IPS-20b (cell line): ENCODE data around the gene FBLN2.

Source experiments
- H3K27ac ChIP-seq: one replicate; pipeline ENCODE4 v1.5.1; 2013; ENCODE audit warnings: low read length
- H3K27me3 ChIP-seq: 2 replicates; pipeline ENCODE4 v1.6.1; 2013; ENCODE audit warnings: mild to moderate bottlenecking, low read length, inconsistent platforms; ENCODE audit not compliant: insufficient read depth
- H3K36me3 ChIP-seq: 2 replicates; pipeline ENCODE4 v1.6.1; 2013; ENCODE audit warnings: low read depth, mild to moderate bottlenecking, inconsistent platforms, low read length, moderate library complexity; ENCODE audit not compliant: insufficient read depth
- H3K4me1 ChIP-seq: 2 replicates; pipeline ENCODE4 v1.6.1; 2013; ENCODE audit warnings: mild to moderate bottlenecking, control low read depth, inconsistent platforms, low read length, moderate library complexity; ENCODE audit not compliant: insufficient read depth
- H3K4me3 ChIP-seq: 2 replicates; pipeline ENCODE4 v1.5.1; 2013; ENCODE audit warnings: mild to moderate bottlenecking, low read length, inconsistent platforms
- H3K9ac ChIP-seq: 2 replicates; pipeline ENCODE4 v1.6.1; 2013; ENCODE audit warnings: low read depth, mild to moderate bottlenecking, inconsistent platforms, low read length, moderate library complexity
- H3K9me3 ChIP-seq: 2 replicates; pipeline ENCODE4 v1.6.1; 2013; ENCODE audit warnings: mild to moderate bottlenecking, low read depth, low read length, inconsistent platforms; ENCODE audit not compliant: insufficient read depth

Gene FBLN2

DNA sequence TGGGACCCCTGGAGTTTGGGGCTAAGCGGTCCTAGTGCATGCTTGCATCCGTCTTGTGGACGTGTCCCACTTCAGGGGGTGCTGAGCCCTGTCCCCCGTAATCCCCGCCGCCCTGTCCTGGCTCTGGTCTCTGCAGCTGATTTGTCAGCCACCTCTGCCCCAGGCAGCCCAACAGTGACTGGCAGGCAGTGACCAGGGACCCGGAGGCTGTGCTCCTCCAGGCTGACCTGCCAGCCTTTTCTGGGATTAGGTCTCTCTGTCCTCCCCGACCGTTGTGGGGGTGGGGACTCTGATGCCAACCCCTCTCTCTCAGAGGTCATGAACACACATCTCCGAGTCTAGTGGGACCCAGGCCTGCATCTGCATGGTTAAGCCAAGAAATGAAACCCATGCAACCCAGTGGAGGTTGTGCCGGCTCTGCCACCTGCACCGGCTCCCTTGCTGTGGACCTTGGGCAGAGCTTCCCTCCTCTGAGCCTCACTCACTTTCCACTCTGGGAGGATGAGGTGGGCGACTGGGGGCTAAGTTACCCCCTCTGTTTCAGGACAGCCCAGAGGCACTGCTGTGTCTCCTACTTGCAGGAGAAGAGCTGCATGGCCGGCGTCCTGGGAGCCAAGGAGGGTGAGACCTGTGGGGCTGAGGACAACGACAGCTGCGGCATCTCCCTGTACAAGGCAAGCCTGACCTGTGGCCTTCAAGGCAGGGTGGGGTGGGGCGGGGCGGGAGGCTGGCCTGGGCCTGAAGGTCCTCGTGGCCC is 60.2 kb downstream of the FBLN2 start:
- no peaks in the 10 kb centered on the region for H3K9me3 ChIP-seq
- H3K4me3 ChIP-seq: no peak overlapping the region
- no peaks in the 10 kb centered on the region for H3K4me1 ChIP-seq
- no peaks in the 10 kb centered on the region for H3K27me3 ChIP-seq
- H3K9ac ChIP-seq: no peak overlapping the region
- H3K36me3 ChIP-seq: no peaks in the 10 kb centered on the region
- H3K27ac ChIP-seq: no peak overlapping the region

DNA sequence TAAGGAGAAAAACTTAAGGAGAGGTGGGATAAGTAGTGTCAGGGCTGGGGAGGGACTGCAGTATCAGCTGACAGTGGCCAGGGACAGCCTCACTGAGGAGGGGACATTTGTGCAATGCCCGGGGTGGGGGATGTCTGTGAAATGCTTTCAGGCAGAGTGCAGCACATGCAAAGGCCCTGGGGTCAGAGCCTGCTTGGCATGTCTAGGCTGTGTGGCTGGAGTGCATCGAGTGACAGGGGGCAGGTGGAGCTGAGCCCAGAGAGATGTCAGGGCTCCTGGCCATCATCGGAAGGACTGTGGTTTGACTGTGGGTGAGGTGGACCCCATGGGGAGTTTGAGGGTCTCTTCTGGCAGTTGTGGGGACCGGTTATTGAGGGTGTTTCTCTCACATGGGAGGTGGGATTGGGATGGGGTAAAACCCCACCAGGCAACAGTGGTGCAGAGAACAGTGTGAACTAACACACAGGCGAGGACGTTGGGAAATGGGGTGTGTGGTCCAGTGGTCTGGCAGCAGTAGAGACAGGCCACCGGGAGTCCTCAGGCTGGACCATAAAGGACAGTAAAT is 61.2 kb downstream of the FBLN2 start:
- no peaks in the 10 kb centered on the region for H3K36me3 ChIP-seq
- H3K4me3 ChIP-seq: no peak overlapping the region
- H3K9ac ChIP-seq: no peak overlapping the region
- H3K27ac ChIP-seq: no peak overlapping the region
- no peaks in the 10 kb centered on the region for H3K27me3 ChIP-seq
- no peaks in the 10 kb centered on the region for H3K4me1 ChIP-seq
- H3K9me3 ChIP-seq: no peaks in the 10 kb centered on the region

DNA sequence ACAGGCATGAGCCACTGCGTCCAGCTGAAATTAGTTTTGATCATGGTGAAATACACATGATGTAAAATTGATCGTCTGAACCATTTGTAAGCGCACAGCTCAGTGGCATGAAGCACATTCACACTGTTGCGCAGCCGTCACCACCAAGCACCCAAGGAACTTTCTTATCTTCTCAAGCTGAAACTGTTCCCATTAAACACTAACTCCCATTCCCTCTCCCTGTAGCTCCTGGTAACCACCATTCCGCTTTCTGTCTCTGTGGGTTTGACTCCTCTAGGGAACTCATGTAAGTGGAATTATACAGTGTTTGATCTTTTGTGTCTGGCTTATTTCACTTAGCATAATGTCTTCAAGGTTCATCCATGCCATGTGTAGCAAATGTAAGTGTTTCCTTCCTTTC is 62.3 kb downstream of the FBLN2 start:
- no peak overlapping the region for H3K4me3 ChIP-seq
- no peak overlapping the region for H3K27ac ChIP-seq
- H3K9me3 ChIP-seq: no peaks in the 10 kb centered on the region
- H3K4me1 ChIP-seq: no peaks in the 10 kb centered on the region
- no peaks in the 10 kb centered on the region for H3K27me3 ChIP-seq
- H3K36me3 ChIP-seq: no peaks in the 10 kb centered on the region
- no peak overlapping the region for H3K9ac ChIP-seq

DNA sequence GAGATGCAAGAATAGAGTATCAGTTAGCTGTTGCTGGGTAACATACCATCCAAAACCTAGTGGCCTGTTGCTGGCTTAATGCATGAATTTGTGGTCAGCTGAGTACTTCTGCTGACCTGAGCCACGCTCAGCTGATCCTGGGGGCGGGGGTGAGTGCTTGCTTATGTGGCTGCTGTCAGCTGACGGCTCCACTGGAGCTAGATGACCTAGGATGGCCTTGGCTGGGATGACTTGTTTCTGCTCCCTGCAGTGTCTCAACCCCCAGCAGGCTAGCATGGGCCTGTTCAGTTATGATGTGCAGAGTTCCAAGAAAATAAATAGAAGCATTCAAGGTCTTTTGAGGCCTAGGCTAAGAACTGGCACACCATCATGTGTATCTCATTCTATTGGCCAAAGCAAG is 63.9 kb downstream of the FBLN2 start:
- no peaks in the 10 kb centered on the region for H3K27me3 ChIP-seq
- H3K9me3 ChIP-seq: no peaks in the 10 kb centered on the region
- no peaks in the 10 kb centered on the region for H3K4me1 ChIP-seq
- no peak overlapping the region for H3K27ac ChIP-seq
- no peak overlapping the region for H3K9ac ChIP-seq
- no peaks in the 10 kb centered on the region for H3K36me3 ChIP-seq
- no peak overlapping the region for H3K4me3 ChIP-seq

DNA sequence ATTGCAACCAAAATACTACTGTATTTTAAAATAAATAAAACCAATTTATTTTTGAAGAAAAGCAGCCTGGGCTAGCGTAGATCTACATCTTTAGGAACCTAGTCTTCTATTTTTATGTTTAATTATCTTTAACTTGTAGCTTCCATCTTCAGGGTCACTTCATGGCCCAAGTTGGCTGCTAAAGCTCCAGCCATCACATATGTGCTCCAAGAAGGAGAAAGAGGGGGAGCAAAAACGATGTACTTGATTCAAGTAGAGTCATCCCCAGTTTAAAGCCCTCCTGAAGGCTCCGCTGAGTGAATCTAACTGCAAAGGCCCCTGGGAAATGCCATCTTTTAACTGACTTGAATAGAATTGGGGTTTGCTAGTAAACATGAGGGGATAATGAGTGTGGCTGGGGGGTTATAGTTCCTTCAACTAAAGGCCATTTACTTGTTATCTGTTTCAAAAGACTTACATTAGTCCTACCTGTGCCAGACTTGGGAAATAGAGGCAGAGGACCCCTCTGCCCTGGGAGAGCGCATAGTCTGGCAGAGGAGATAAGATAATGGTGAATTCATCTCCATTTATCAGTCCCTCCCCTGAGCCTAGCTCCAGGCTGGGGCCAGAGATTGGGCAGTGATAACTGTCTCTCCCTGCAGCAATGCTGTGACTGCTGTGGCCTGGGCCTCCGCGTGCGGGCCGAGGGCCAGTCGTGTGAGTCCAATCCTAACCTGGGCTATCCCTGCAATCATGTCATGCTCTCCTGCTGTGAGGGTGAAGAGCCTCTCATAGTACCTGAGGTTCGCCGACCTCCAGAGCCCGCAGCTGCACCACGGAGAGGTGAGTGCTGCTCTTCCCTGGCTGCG is 64.6 kb downstream of the FBLN2 start:
- no peak overlapping the region for H3K9ac ChIP-seq
- no peaks in the 10 kb centered on the region for H3K36me3 ChIP-seq
- no peaks in the 10 kb centered on the region for H3K27me3 ChIP-seq
- H3K4me3 ChIP-seq: no peak overlapping the region
- no peaks in the 10 kb centered on the region for H3K4me1 ChIP-seq
- H3K27ac ChIP-seq: no peak overlapping the region
- no peaks in the 10 kb centered on the region for H3K9me3 ChIP-seq

DNA sequence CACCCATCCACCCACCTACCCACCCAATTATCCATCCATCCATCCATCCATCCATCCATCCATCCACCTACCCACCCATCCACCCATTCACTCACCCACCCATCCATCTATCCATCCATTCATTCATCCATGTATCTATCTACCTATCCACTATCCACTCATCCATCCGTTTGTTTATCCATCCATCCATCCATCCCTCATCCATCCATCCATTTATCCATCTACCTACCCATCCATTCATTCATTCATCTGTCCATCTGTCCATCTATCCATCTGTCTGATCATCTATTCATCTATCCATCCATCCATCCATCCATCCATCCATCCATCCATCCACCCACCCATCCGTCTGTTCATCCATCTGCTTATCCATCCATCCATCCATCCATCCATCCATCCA is 65.7 kb downstream of the FBLN2 start:
- no peak overlapping the region for H3K27ac ChIP-seq
- no peaks in the 10 kb centered on the region for H3K4me1 ChIP-seq
- no peaks in the 10 kb centered on the region for H3K9me3 ChIP-seq
- H3K4me3 ChIP-seq: no peak overlapping the region
- H3K36me3 ChIP-seq: no peaks in the 10 kb centered on the region
- H3K27me3 ChIP-seq: no peaks in the 10 kb centered on the region
- H3K9ac ChIP-seq: no peak overlapping the region

DNA sequence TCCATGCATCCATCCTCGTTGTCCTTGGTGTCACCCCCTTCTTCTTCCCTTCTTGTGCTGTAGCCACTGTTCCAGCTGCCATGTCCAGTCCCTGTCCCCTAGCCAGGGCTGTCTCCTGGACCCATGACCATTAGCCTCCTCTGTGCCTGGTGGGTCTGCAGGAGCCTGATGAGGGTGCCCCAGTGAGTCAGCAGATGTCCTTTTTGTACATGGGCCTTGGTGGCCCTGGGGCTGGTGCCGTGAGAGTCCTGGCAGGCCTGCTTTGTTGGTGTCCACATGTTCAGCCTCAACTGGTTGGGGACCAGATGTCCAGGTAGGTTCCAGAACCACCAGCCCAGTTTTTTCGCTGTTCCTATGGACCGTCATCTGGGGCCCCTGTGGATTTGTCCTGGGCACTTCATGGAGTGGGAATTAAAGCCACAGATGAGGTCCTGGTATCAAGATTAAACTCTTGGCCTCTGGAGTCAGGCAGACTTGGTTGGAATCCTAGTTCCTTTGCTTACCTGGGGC is 66.1 kb downstream of the FBLN2 start:
- no peaks in the 10 kb centered on the region for H3K9me3 ChIP-seq
- no peaks in the 10 kb centered on the region for H3K27me3 ChIP-seq
- H3K36me3 ChIP-seq: no peaks in the 10 kb centered on the region
- no peak overlapping the region for H3K9ac ChIP-seq
- no peak overlapping the region for H3K4me3 ChIP-seq
- no peak overlapping the region for H3K27ac ChIP-seq
- H3K4me1 ChIP-seq: no peaks in the 10 kb centered on the region

DNA sequence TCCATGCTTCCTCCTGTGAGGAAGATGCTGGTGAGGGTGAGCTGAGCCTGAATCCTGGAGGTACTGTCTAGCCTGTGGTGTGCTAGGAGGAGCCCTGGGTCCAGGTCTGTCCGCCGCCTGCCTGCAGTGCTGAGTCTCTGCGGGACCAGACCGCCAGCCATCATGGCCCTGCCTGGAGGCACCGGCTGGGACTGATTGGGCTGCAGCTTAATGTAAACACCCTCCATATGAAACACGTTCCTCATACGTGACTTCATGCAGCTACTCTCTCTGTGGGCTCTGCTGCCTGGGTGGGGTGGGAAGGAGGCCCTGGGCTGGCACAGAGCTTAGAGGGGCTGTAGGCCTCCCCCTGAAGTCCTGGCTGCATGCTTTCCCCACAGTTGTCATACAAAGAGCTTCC is 67.4 kb downstream of the FBLN2 start:
- H3K4me1 ChIP-seq: no peaks in the 10 kb centered on the region
- H3K4me3 ChIP-seq: no peak overlapping the region
- no peak overlapping the region for H3K27ac ChIP-seq
- H3K9me3 ChIP-seq: no peaks in the 10 kb centered on the region
- H3K27me3 ChIP-seq: no peaks in the 10 kb centered on the region
- H3K9ac ChIP-seq: no peak overlapping the region
- H3K36me3 ChIP-seq: no peaks in the 10 kb centered on the region

DNA sequence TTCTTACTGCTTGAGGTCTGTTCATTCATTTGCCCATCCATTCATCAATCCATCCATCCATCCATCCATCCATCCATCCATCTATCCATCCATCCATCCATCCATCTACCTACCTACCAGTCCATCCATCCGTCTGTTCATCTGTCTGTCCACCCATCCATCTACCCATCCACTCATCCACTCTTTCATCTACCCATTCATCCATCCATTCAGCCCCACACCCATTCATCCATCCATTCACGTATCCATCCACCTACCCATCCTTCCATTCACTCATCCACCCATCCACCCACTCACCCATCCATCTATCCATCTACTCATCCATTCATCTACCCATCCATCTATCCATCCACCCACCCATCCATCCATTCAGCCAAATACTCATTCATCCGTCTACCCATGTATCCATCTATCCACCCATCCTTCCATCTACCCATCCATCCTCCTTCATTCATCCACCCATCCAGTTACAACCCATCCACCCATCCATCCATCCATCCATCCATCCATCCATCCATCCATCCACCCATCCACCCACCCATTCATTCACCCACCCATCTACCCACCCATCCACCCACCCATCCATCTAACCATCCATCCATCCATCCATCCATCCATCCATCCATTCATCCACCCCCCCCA is 68.3 kb downstream of the FBLN2 start:
- no peak overlapping the region for H3K27ac ChIP-seq
- H3K36me3 ChIP-seq: no peaks in the 10 kb centered on the region
- no peak overlapping the region for H3K9ac ChIP-seq
- no peaks in the 10 kb centered on the region for H3K9me3 ChIP-seq
- no peaks in the 10 kb centered on the region for H3K4me1 ChIP-seq
- H3K4me3 ChIP-seq: no peak overlapping the region
- H3K27me3 ChIP-seq: no peaks in the 10 kb centered on the region

DNA sequence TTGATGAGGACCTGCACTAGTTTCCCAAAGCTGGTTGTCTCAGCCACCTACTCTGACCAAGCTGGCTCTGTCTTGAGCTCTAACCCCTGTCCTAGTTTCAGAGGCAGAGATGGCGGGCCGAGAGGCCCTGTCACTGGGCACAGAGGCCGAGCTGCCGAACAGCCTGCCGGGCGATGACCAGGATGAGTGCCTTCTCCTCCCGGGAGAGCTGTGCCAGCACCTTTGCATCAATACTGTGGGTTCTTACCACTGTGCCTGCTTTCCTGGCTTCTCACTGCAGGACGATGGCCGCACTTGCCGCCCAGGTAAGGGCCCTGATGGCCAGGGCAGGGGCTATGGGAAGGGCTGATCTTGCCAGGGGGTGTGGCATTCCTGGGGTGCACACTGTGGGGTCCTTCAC is 69.1 kb downstream of the FBLN2 start:
- Histone ChIP-seq H3K4me1 (no peaks in the 10 kb centered on the region), H3K4me3 (no peak overlapping the region), H3K9ac (no peak overlapping the region), H3K9me3 (no peaks in the 10 kb centered on the region), H3K27ac (no peak overlapping the region), H3K27me3 (no peaks in the 10 kb centered on the region), H3K36me3 (no peaks in the 10 kb centered on the region)

DNA sequence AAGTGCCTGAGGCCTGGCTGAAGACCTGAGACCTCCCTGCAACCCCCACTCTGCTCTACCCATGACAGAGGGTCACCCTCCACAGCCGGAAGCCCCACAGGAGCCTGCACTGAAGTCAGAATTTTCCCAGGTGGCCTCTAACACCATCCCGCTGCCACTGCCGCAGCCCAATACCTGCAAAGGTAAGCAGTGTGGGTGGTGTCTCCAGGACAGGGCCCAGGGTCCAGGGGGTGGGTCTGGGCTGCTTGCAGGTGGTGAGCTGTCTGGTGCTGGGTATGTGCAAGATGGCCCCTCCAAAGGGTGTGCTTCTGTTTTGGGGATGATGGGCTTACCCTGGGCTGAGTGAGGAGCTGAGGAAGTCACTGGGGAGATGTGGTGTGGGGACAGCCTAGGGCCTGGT is 69.9 kb downstream of the FBLN2 start:
- Histone ChIP-seq H3K4me3 (no peak overlapping the region), H3K27ac (no peak overlapping the region), H3K27me3 (no peaks in the 10 kb centered on the region), H3K4me1 (no peaks in the 10 kb centered on the region), H3K9me3 (no peaks in the 10 kb centered on the region), H3K36me3 (no peaks in the 10 kb centered on the region), H3K9ac (no peak overlapping the region)
